Muscle of leg (tissue), 11 donors: ENCODE data around the gene GPC6. TPM values are rescaled to one million over a fixed set of nuclear protein-coding genes. Genes with fewer than 3 reads are reported as not detected.

Experiments used
- DNase-seq: peaks from one replicate; pipeline ENCODE4 v3.0.0; 2013
- H3K27ac ChIP-seq: one replicate; pipeline ENCODE4 v1.5.1; 2013; ENCODE audit warnings: mild to moderate bottlenecking, low read length, control low read depth
- H3K27me3 ChIP-seq: one replicate; pipeline ENCODE4 v1.6.1; 2013; ENCODE audit warnings: low read length; ENCODE audit not compliant: control insufficient read depth, insufficient read depth
- H3K36me3 ChIP-seq: one replicate; pipeline ENCODE4 v1.6.1; 2013; ENCODE audit warnings: low read length; ENCODE audit not compliant: control insufficient read depth, insufficient read depth
- H3K4me1 ChIP-seq: one replicate; pipeline ENCODE4 v1.6.1; 2013; ENCODE audit warnings: low read length; ENCODE audit not compliant: control insufficient read depth, insufficient read depth
- H3K4me3 ChIP-seq: one replicate; pipeline ENCODE4 v1.5.1; 2013; ENCODE audit warnings: low read length, control low read depth
- H3K9me3 ChIP-seq: replicated peaks from 2 replicates; pipeline ENCODE4 v1.6.1; 2013; ENCODE audit warnings: low read depth, low read length; ENCODE audit not compliant: control insufficient read depth
- WGBS: methylation state at CpG from one replicate; pipeline ENCODE4 v1.1.5; 2013; ENCODE audit warnings: missing lambda C conversion rate; ENCODE audit not compliant: insufficient coverage; 5-methylcytosine and 5-hydroxymethylcytosine counted together
- polyA plus RNA-seq, 8 donors: library from polyadenylated mRNA; unstranded; fragments of 120-200 nt; gene quantifications; one replicate each; pipeline versions ENCODE4 v1.2.1 to v1.2.3, GENCODE V29; 2013; ENCODE audit warnings: inconsistent platforms in 1 of 8, low replicate concordance in 1 of 8; ENCODE audit not compliant: insufficient read length in 8 of 8, insufficient read depth in 1 of 8
- total RNA-seq: library from RNA; stranded (reverse); fragments of 120-200 nt; gene quantifications from one replicate; pipeline ENCODE4 v1.2.4, GENCODE V29; 2013

GPC6 gene
- total and polyA plus RNA-seq, 9 donors, result 5.6 to 20.0 (median 9.9) TPM

GRCh38 chr13:94272038-94272437, 1045.4 kb downstream of the GPC6 start:
- H3K27ac ChIP-seq, result no peak overlapping the region
- no CpG with 5 or more reads among the region's 2 CpGs for WGBS
- H3K4me1 ChIP-seq, result no peaks in the 10 kb centered on the region
- H3K27me3 ChIP-seq, result no peaks in the 10 kb centered on the region
- H3K36me3 ChIP-seq, result no peaks in the 10 kb centered on the region
- no peak for DNase-seq
- H3K9me3 ChIP-seq, result no peaks in the 10 kb centered on the region
- H3K4me3 ChIP-seq, result no peak overlapping the region

- no peak overlapping the region for H3K27ac ChIP-seq
- no peaks in the 10 kb centered on the region for H3K4me1 ChIP-seq
- WGBS, result 77% methylated on average over 2 of the region's 3 CpGs
- H3K9me3 ChIP-seq, result no peaks in the 10 kb centered on the region
- no peaks in the 10 kb centered on the region for H3K27me3 ChIP-seq
- DNase-seq, result no peak
- H3K36me3 ChIP-seq, result no peaks in the 10 kb centered on the region
- H3K4me3 ChIP-seq, result no peak overlapping the region
Observed at GRCh38 chr13:94280349-94280748, 1053.7 kb downstream of the GPC6 start.

GRCh38 chr13:94280845-94281244, 1054.2 kb downstream of the GPC6 start:
- DNase-seq, result no peak
- Histone ChIP-seq H3K4me1 (no peaks in the 10 kb centered on the region), H3K27ac (no peak overlapping the region), H3K9me3 (no peaks in the 10 kb centered on the region), H3K36me3 (no peaks in the 10 kb centered on the region), H3K4me3 (no peak overlapping the region), H3K27me3 (no peaks in the 10 kb centered on the region)

GRCh38 chr13:94286581-94286980, 1060.0 kb downstream of the GPC6 start:
- no peaks in the 10 kb centered on the region for H3K9me3 ChIP-seq
- DNase-seq, result no peak
- H3K27ac ChIP-seq, result no peak overlapping the region
- H3K27me3 ChIP-seq, result no peaks in the 10 kb centered on the region
- H3K4me1 ChIP-seq, result no peaks in the 10 kb centered on the region
- no peaks in the 10 kb centered on the region for H3K36me3 ChIP-seq
- WGBS, result no CpG with 5 or more reads among the region's 3 CpGs
- no peak overlapping the region for H3K4me3 ChIP-seq

GRCh38 chr13:94291631-94292322, 1065.2 kb downstream of the GPC6 start:
- DNase-seq, result no peak
- no peaks in the 10 kb centered on the region for H3K36me3 ChIP-seq
- no peaks in the 10 kb centered on the region for H3K27me3 ChIP-seq
- no peak overlapping the region for H3K27ac ChIP-seq
- H3K9me3 ChIP-seq, result no peaks in the 10 kb centered on the region
- H3K4me1 ChIP-seq, result peaks cover 2% of the 10 kb centered on the region
- no CpG with 5 or more reads among the region's 5 CpGs for WGBS
- H3K4me3 ChIP-seq, result no peak overlapping the region

DNA sequence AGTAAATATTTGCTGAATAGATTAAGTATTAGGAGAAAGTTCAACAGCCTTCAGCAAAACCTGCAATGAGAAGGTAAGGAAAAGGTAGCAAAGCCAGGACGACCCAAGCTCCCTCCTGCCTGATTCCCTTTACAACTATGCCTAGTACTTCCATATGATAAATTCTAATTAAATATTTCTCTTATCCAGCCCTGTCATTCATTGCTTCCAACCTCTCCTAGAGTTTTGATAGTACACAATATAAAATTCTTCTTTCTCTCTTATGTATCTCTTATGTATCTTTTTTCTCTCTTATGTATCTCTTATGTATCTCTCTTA, 1065.7 kb downstream of the GPC6 start:
- Histone ChIP-seq H3K27ac (no peak overlapping the region), H3K9me3 (no peaks in the 10 kb centered on the region), H3K4me1 (peaks cover 4% of the 10 kb centered on the region), H3K36me3 (no peaks in the 10 kb centered on the region), H3K4me3 (no peak overlapping the region), H3K27me3 (no peaks in the 10 kb centered on the region)
- no CpG with 5 or more reads among the region's 1 CpG for WGBS
- no peak for DNase-seq

- Histone ChIP-seq H3K4me3 (no peak overlapping the region), H3K27ac (no peak overlapping the region), H3K9me3 (no peaks in the 10 kb centered on the region), H3K4me1 (peaks cover 4% of the 10 kb centered on the region), H3K27me3 (no peaks in the 10 kb centered on the region), H3K36me3 (no peaks in the 10 kb centered on the region)
- no CpG with 5 or more reads among the region's 3 CpGs for WGBS
- no peak for DNase-seq
Observed at GRCh38 chr13:94296471-94296870, 1069.9 kb downstream of the GPC6 start.

DNA sequence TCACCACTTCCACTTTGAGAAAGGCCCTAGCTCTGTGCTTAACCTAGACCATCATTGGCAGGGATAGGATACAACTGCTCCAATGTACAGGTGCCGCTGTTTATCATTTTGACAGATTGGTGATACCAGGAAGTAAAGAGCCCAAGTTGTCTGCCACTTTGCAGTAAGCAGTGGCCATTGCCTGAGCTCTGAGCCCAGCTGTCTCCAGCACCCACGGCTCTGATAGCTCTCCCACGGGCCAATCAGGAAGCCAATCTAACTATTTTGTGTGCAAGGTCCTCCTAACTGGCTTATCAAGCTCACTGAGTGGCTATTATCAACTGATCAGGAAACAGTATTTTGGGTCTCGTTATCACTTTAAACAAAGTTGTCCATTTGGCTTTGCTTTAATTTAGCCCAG, 1071.7 kb downstream of the GPC6 start:
- no peaks in the 10 kb centered on the region for H3K36me3 ChIP-seq
- peaks cover 4% of the 10 kb centered on the region for H3K4me1 ChIP-seq
- no peak overlapping the region for H3K4me3 ChIP-seq
- DNase-seq, result no peak
- no peaks in the 10 kb centered on the region for H3K9me3 ChIP-seq
- H3K27ac ChIP-seq, result no peak overlapping the region
- WGBS, result 87% methylated on average over 3 of the region's 4 CpGs
- H3K27me3 ChIP-seq, result no peaks in the 10 kb centered on the region

GRCh38 chr13:94300401-94300800, 1073.8 kb downstream of the GPC6 start:
- Histone ChIP-seq H3K36me3 (no peaks in the 10 kb centered on the region), H3K4me1 (peaks cover 4% of the 10 kb centered on the region), H3K4me3 (no peak overlapping the region), H3K27ac (no peak overlapping the region), H3K9me3 (no peaks in the 10 kb centered on the region), H3K27me3 (no peaks in the 10 kb centered on the region)
- no CpG with 5 or more reads among the region's 4 CpGs for WGBS
- DNase-seq, result no peak

DNA sequence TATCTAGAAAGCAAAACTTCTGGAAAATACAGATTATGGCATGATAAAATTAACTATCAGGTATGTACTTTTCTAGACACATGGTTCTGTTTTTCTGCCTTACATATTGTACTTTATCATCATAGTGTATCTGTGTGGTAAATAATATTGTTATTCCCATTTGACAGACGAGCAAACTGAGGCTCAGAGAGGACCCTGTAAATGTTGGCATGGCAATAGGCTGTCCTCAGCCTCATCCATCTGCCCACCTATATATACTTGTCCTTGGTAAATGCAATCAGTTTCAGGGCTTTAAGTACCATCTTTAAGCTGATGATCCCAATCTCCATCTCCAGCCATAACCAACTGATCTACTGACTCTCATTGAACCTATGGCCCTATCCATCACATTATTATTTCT, 1074.9 kb downstream of the GPC6 start:
- no CpG with 5 or more reads among the region's 1 CpG for WGBS
- Histone ChIP-seq H3K36me3 (no peaks in the 10 kb centered on the region), H3K4me3 (no peak overlapping the region), H3K27me3 (no peaks in the 10 kb centered on the region), H3K9me3 (no peaks in the 10 kb centered on the region), H3K27ac (no peak overlapping the region), H3K4me1 (peaks cover 3% of the 10 kb centered on the region)
- no peak for DNase-seq
